ENCODE measurements around the gene FHL2. TPM values are rescaled to one million over a fixed set of nuclear protein-coding genes. Genes with fewer than 3 reads are reported as not detected.

FHL2 gene
- total RNA-seq, 2 experiments from 2014 or later: 0.41 to 0.42 TPM

GRCh38 chr2:105406221-105406620 lies 7.4 kb upstream of the FHL2 start:
- H3K27ac ChIP-seq (ENCODE audit: low read depth in 1 of 2, low read length in 2 of 2): no peak overlapping the region
- H3K4me1 Mint-ChIP-seq (ENCODE audit: low read depth): no peaks in the 10 kb centered on the region
- no peak overlapping the region for H3K27ac Mint-ChIP-seq
- no peak overlapping the region for H3K4me3 ChIP-seq (ENCODE audit: low read length)
- H3K36me3 ChIP-seq (ENCODE audit: insufficient read depth, low read length): no peaks in the 10 kb centered on the region
- intact Hi-C loops (cut with DNase I, micrococcal nuclease): no loop called here
- H3K4me1 ChIP-seq (ENCODE audit: insufficient read depth, low read length): no peaks in the 10 kb centered on the region
- no peaks in the 10 kb centered on the region for H3K27me3 ChIP-seq (ENCODE audit: control insufficient read depth in 1 of 2, insufficient read depth in 2 of 2, low read length in 2 of 2)
- TF ChIP-seq CTCF (IDR thresholded peaks at IDR 0.05): no peak
- no peaks in the 10 kb centered on the region for H3K9me3 ChIP-seq (ENCODE audit: control insufficient read depth in 1 of 2, insufficient read depth in 1 of 2, low read length in 2 of 2)
- H3K27me3 Mint-ChIP-seq: peaks cover 6% of the 10 kb centered on the region
- DNase-seq (no peak), ATAC-seq (ENCODE audit: poor library complexity) (no peak)
- no peaks in the 10 kb centered on the region for H3K36me3 Mint-ChIP-seq (ENCODE audit: low read depth)
- no peaks in the 10 kb centered on the region for H3K9me3 Mint-ChIP-seq
- H3K4me3 Mint-ChIP-seq: no peak overlapping the region
- ChIA-PET POLR2A (no interaction called here), CTCF (interaction anchor here (0.6 kb wide), 1 partner anchor 9 kb away, joined by 3 read pairs; no protein-coding TSS in a partner anchor)

DNA sequence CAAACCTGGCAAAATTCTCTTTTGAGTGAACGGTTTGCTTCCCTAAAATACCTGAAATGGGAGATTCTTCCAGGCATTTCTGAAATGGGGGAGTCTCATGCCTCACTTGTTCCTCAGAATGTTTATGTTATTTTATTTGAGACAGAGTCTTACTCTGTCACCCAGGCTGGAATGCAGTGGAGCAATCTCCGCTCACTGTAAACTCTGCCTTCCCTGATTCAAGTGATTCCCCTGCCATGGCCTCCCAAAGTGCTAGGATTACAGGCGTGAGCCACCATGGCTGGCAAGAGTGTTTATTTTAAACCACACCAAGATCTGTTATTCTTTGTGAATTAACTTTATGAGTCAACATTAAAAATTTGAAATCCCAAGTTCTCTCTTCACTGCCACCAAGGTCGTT lies 6.4 kb upstream of the FHL2 start:
- TF ChIP-seq CTCF (IDR thresholded peaks at IDR 0.05): no peak
- Mint-ChIP-seq H3K4me3 (no peak overlapping the region), H3K27ac (no peak overlapping the region), H3K27me3 (peaks cover 6% of the 10 kb centered on the region), H3K36me3 (ENCODE audit: low read depth) (no peaks in the 10 kb centered on the region), H3K4me1 (ENCODE audit: low read depth) (no peaks in the 10 kb centered on the region), H3K9me3 (no peaks in the 10 kb centered on the region)
- Histone ChIP-seq H3K27ac (ENCODE audit: low read depth in 1 of 2, low read length in 2 of 2) (no peak overlapping the region), H3K36me3 (ENCODE audit: insufficient read depth, low read length) (no peaks in the 10 kb centered on the region), H3K4me1 (ENCODE audit: insufficient read depth, low read length) (no peaks in the 10 kb centered on the region), H3K4me3 (ENCODE audit: low read length) (no peak overlapping the region), H3K27me3 (ENCODE audit: control insufficient read depth in 1 of 2, insufficient read depth in 2 of 2, low read length in 2 of 2) (peaks cover under 1% of the 10 kb centered on the region in 2 experiments), H3K9me3 (ENCODE audit: control insufficient read depth in 1 of 2, insufficient read depth in 1 of 2, low read length in 2 of 2) (no peaks in the 10 kb centered on the region)
- ATAC-seq (ENCODE audit: poor library complexity): no peak
- DNase-seq: no peak
- intact Hi-C loops (cut with DNase I, micrococcal nuclease): no loop called here
- CTCF ChIA-PET: no interaction called here
- POLR2A ChIA-PET: no interaction called here

DNA sequence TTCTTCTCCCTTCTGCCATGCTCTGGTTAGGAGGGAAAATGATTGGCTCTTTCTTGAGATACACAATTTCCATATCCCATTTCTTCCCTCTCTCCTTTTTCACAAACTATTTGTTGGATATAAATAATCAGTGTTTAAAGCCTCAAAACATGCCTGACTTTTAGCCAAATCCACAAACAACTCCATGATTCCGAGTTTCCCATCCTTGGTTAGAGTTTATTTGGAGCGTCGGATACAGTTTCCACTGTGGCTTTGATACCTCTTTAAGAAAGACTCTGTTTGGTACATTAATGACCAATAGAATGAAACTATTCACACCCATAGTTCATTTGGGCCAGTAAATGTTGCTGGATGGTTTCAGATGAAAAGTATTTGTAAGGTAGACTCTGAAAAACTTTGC lies 5.9 kb upstream of the FHL2 start:
- Mint-ChIP-seq H3K27ac (no peak overlapping the region), H3K36me3 (ENCODE audit: low read depth) (no peaks in the 10 kb centered on the region), H3K4me1 (ENCODE audit: low read depth) (no peaks in the 10 kb centered on the region), H3K27me3 (peaks cover 12% of the 10 kb centered on the region), H3K4me3 (no peak overlapping the region), H3K9me3 (no peaks in the 10 kb centered on the region)
- Histone ChIP-seq H3K4me1 (ENCODE audit: insufficient read depth, low read length) (no peaks in the 10 kb centered on the region), H3K9me3 (ENCODE audit: control insufficient read depth in 1 of 2, insufficient read depth in 1 of 2, low read length in 2 of 2) (peaks cover 0 to under 1% of the 10 kb centered on the region in 2 experiments), H3K27me3 (ENCODE audit: control insufficient read depth in 1 of 2, insufficient read depth in 2 of 2, low read length in 2 of 2) (peaks cover 6% of the 10 kb centered on the region in 2 experiments), H3K36me3 (ENCODE audit: insufficient read depth, low read length) (no peaks in the 10 kb centered on the region), H3K27ac (ENCODE audit: low read depth in 1 of 2, low read length in 2 of 2) (no peak overlapping the region), H3K4me3 (ENCODE audit: low read length) (no peak overlapping the region)
- intact Hi-C loops (cut with DNase I, micrococcal nuclease): no loop called here
- TF ChIP-seq CTCF (IDR thresholded peaks at IDR 0.05): no peak
- ChIA-PET POLR2A (no interaction called here), CTCF (no interaction called here)
- ATAC-seq (ENCODE audit: poor library complexity) (no peak), DNase-seq (no peak)
